CD4-positive, alpha-beta T cell treated with Interleukin-6 at 100 ng/mL for 8 hours (primary cell): ENCODE measurements around the gene SCAF4.
"Not testable (repeated sequence)": the region's sequence is repeated elsewhere in the genome, so short reads cannot be mapped to it uniquely, and the experiment has no call there.

ENCODE experiments used
- DNase-seq: peaks from one replicate; pipeline ENCODE4 v3.0.0-alpha.2; 2020; ENCODE audit warnings: mixed read lengths, low spot score

Gene SCAF4, protein sequence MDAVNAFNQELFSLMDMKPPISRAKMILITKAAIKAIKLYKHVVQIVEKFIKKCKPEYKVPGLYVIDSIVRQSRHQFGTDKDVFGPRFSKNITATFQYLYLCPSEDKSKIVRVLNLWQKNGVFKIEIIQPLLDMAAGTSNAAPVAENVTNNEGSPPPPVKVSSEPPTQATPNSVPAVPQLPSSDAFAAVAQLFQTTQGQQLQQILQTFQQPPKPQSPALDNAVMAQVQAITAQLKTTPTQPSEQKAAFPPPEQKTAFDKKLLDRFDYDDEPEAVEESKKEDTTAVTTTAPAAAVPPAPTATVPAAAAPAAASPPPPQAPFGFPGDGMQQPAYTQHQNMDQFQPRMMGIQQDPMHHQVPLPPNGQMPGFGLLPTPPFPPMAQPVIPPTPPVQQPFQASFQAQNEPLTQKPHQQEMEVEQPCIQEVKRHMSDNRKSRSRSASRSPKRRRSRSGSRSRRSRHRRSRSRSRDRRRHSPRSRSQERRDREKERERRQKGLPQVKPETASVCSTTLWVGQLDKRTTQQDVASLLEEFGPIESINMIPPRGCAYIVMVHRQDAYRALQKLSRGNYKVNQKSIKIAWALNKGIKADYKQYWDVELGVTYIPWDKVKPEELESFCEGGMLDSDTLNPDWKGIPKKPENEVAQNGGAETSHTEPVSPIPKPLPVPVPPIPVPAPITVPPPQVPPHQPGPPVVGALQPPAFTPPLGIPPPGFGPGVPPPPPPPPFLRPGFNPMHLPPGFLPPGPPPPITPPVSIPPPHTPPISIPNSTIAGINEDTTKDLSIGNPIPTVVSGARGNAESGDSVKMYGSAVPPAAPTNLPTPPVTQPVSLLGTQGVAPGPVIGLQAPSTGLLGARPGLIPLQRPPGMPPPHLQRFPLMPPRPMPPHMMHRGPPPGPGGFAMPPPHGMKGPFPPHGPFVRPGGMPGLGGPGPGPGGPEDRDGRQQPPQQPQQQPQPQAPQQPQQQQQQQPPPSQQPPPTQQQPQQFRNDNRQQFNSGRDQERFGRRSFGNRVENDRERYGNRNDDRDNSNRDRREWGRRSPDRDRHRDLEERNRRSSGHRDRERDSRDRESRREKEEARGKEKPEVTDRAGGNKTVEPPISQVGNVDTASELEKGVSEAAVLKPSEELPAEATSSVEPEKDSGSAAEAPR

DNA sequence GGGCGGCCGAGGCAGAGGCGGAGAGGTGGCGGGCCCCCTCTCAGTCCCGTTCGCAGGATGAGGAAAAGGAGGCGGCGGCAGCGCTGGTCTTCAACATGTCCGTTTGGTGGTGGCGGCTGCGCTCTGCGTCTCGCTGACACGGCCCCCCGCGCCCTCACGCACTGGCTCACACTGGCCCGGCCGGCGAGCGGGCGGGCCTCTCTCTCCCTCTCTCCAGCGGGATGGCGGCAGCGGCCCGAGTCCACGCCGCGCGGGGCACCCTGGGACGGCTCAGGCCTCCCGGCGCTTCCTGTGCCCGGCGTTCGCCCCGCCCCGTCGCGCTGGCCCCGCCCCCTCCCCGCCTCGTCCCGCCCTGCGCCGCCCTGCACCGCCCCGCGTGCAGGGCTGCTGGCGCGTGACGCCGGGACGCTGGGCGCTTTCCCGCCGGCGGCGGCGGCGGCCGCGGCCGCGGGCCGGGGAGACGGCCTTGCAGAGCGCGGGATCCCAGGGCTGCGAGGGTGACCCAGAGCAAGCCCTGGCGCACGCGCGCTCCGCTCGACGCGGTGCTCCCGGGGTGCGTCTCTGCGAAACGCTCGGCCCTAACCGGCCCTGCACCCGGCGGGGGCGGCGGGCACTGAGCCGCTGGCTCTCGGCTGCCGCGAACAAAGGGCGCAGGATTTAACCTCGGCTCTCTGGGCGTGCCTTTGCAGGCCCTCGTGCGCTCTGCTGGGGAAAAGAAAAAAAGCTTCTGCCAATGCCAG is at the start of gene SCAF4:
TSS of gene SCAF4 (minus strand) at position 262 of the 740 bp plus-strand sequence. CDS start 426 bp downstream, outside the sequence.
- peak; percentile 83 for DNase-seq

GRCh38 chr21:31780944-31781343 is 49.0 kb upstream of the SCAF4 start:
- no peak for DNase-seq

DNA sequence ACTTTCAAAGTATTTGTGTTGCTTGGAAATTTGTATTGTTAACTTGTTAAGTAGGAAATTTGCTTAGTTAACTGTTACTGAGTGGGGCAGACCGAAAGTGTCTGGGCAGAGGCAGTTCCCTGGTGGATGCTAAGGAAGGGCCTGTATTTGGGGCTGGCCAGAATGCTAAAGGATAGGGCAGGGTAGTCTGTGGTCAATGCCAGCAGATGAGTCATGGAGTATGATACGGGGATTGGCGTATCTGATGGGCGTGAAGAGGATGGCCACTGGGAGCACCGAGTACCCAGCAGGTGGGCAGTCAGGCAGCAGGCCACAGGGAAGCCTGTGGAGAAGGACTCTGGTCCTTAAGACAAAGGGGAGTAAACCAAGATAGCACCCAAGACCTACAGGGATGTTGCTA is 46.6 kb upstream of the SCAF4 start:
- DNase-seq = no peak

DNA sequence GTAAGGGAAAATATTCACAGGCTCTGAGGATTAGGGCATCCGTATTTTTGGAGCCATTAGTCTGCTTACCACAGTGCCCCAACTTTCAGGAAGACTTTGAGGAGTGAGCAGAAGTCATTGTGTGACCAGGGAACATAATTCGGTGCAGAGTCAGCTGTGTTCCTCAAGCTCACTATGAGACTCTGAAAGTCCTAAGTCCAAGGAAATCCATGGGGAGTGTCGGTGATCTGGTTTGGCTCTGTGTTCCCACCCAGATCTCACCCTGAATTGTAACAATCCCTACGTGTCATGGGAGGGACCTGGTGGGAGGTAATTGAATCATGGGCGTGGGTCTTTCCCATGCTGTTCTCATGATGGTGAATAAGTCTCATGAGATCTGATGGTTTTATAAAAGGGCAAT is 45.9 kb upstream of the SCAF4 start:
- DNase-seq = no peak

DNA sequence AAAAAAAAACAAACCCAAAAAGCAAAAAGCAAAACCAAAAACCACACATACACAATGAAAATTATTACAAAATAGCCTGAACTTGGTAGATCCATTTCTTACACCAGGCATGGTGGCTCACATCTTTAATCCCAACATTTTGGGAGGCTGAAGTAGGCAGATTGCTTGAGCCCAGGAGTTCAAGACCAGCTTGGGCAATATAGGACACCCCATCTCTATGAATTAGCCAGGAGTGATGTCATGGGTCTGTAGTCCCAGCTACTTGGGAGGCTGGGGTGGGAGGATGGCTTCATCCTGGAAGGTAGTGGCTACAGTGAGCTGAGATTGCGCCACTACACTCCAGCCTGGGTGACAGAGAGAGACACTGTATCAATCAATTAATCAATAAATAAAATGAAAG is 42.1 kb upstream of the SCAF4 start:
- no peak for DNase-seq

DNA sequence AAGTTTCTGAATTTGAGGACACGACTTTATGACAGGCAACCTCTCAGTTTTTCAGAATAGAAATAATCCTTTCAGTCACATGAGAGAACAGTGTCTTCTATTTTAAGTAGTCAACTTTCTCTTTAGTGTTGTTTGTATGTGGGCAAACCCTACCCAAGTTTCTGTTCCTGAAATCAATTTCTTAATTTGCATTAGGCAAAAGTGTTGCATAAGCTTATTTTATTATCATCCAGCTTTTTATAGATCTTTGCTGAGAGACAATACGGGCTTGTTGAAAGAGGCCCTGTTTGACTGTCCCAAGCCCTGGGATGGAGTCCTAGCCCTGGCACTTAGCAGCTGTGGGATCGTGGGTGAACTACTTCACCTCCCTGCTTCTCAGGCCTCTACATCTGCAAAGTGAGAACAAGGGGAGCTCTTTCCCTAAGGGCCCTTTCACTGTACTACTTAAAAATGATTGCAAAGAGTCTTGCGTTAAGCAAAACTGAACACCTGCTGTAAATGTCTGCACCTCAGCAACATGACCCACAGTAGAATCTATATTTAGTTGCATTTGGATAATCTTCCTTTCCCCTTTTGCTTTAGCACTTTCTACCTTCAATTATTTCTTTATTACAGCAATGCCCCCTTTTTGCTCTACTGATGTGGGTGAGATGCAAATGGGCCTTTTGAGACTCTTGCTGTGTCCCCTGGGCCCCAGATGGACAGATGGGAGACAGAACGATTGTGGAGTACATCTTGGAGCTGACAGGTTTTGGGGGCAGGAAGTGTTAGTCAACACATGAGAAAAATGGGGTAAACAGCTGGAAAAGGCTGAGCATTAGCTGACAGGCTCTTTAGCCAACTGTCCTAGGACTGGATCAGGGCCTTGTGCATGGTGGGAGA is 41.0 kb upstream of the SCAF4 start:
- DNase-seq = no peak

- no peak for DNase-seq
Observed at GRCh38 chr21:31771685-31772084, 39.8 kb upstream of the SCAF4 start.

- no peak for DNase-seq
Observed at GRCh38 chr21:31768710-31769109, 36.8 kb upstream of the SCAF4 start.

GRCh38 chr21:31766899-31767298 is 35.0 kb upstream of the SCAF4 start:
- no peak for DNase-seq

DNA sequence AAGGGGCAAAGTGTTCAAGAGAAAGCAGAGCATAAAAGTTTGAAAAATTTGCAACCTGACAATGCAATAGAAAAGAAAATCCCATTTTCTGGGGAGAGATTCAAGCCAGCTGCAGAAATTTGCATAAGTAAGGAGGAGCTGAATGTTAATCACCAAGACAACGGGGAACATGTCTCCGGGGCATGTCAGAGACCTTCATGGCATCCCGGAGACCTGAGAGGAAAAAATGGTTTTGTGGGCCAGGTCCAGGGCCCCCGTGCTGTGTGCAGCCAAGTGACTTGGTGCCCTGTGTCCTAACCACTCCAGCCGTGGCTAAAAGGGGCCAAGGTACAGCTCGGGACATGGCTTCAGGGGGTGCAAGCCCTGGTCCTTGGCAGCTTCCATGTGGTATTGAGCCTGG is 33.9 kb upstream of the SCAF4 start:
- not testable (repeated sequence) for DNase-seq

DNA sequence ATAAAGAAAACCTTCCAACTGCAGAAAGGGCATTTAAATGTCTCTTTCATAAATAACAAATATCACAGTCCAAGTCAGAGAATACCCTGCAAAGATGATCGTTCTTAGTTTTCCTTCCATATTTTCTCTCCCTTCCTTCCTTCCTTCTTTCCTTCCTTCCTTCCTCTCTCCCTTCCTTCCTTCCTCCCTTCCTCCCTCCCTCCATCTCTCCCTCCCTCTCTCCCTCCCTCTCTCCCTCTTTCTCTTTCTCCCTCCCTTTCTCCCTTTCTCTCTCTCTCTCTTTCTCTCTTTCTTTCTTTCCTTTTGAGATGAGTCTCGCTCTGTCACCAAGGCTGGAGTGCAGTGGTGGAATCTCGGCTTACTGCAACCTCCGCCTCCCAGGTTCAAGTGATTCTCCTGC is 29.0 kb upstream of the SCAF4 start:
- no peak for DNase-seq

- no peak for DNase-seq
Observed at GRCh38 chr21:31756787-31757186, 24.9 kb upstream of the SCAF4 start.

- DNase-seq = no peak
Observed at GRCh38 chr21:31755027-31755426, 23.1 kb upstream of the SCAF4 start.

GRCh38 chr21:31754708-31754960 is 22.7 kb upstream of the SCAF4 start:
- no peak for DNase-seq

GRCh38 chr21:31753949-31754707 is 22.2 kb upstream of the SCAF4 start:
- DNase-seq = no peak

GRCh38 chr21:31752967-31753366 is 21.0 kb upstream of the SCAF4 start:
- no peak for DNase-seq

DNA sequence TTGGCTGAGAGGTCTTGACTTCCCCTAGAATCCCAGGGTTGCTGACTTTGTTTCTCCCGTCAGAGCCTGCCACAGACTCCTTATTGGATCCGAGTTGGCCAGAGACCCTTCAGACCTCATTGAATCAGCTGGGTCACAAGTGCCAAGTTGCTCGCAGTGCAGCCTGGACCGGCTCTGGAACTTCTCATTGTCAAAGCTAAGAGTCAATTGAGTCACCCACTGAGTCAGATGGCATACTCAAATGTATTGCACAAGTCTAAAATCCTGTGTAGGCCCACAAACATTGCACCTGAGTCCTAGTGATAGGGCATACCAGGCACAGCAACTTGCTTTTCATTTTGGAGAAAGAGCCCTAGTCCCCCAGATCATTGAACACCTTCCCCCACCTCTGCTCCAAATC is 20.4 kb upstream of the SCAF4 start:
- no peak for DNase-seq

- no peak for DNase-seq
Observed at GRCh38 chr21:31750843-31751242, 18.9 kb upstream of the SCAF4 start.

GRCh38 chr21:31744182-31744800 is 12.4 kb upstream of the SCAF4 start:
- DNase-seq = no peak

GRCh38 chr21:31743712-31744111 is 11.8 kb upstream of the SCAF4 start:
- DNase-seq = no peak
